Right ventricle myocardium inferior (tissue), 1 donor: ENCODE results near the gene CYP2F1. TPM values are rescaled to one million over a fixed set of nuclear protein-coding genes. Genes with fewer than 3 reads are reported as not detected.
"Not testable (repeated sequence)": the region's sequence is repeated elsewhere in the genome, so short reads cannot be mapped to it uniquely, and the experiment has no call there.

Experiments used
- ATAC-seq: fragments of 200-7000 bp; cut with Tn5 transposase; one replicate; pipeline ENCODE4 v1.9.1; 2020; ENCODE audit warnings: mild to moderate bottlenecking, moderate library complexity
- DNase-seq: peaks from one replicate; pipeline ENCODE4 v3.0.0; 2021; ENCODE audit errors: missing footprints
- intact Hi-C: fragments of 100-400 bp; cut with DNase I; formaldehyde crosslinking; loops from one replicate; pipeline ENCODE4 v1.11.0; 2022
- total RNA-seq: library from RNA; stranded (reverse); fragmentation: NEBNext Ultra II Directional; extraction: Animal tissue kit (Norgen Biotek cat#: 25700); gene quantifications from one replicate; pipeline ENCODE4 v1.2.1, GENCODE V29; 2021
- donor health status: DM: no; HTN: yes; CAD: no; lungs with severe emphysema.

Gene CYP2F1
- total RNA-seq, 1 donor from 2014 or later: not detected

- intact Hi-C loops: no loop called here
- ATAC-seq (no peak), DNase-seq (no peak)
Measured at GRCh38 chr19:41123716-41124294, 9.6 kb downstream of the CYP2F1 start.

GRCh38 chr19:41126765-41127203, 12.6 kb downstream of the CYP2F1 start:
- not testable (repeated sequence) for DNase-seq, ATAC-seq
- intact Hi-C loops: loop anchor here (1.0 kb wide), 1 partner anchor 18 kb away; no protein-coding TSS in a partner anchor

GRCh38 chr19:41127362-41127761, 13.1 kb downstream of the CYP2F1 start:
- intact Hi-C loops, DNase-seq, ATAC-seq: not testable (repeated sequence)

- intact Hi-C loops: not testable (repeated sequence)
- DNase-seq (peak; percentile 91), ATAC-seq (peak; percentile 90)
Measured at GRCh38 chr19:41127801-41128300, 13.6 kb downstream of the CYP2F1 start.

GRCh38 chr19:41128692-41129091, 14.5 kb downstream of the CYP2F1 start:
- ATAC-seq (no peak), DNase-seq (no peak)
- intact Hi-C loops: no loop called here

GRCh38 chr19:41131186-41131585, 17.0 kb downstream of the CYP2F1 start:
- intact Hi-C loops: loop anchor here (10.0 kb wide), 1 partner anchor 316 kb away; no protein-coding TSS in a partner anchor
- DNase-seq: no peak
- ATAC-seq: no peak

GRCh38 chr19:41133260-41133659, 19.0 kb downstream of the CYP2F1 start:
- intact Hi-C loops: loop anchor here (10.0 kb wide), 1 partner anchor 318 kb away; no protein-coding TSS in a partner anchor
- DNase-seq (no peak), ATAC-seq (no peak)

GRCh38 chr19:41134616-41135015, 20.4 kb downstream of the CYP2F1 start:
- intact Hi-C loops: loop anchor here (10.0 kb wide), 1 partner anchor 320 kb away; no protein-coding TSS in a partner anchor
- ATAC-seq (no peak), DNase-seq (no peak)

GRCh38 chr19:41135390-41136384, 21.5 kb downstream of the CYP2F1 start:
- peak; percentile 96 for ATAC-seq
- DNase-seq: peak; percentile 75
- intact Hi-C loops: loop anchor here (10.0 kb wide), 1 partner anchor 321 kb away; no protein-coding TSS in a partner anchor

- no peak for ATAC-seq
- DNase-seq: no peak
- intact Hi-C loops: loop anchor here (10.0 kb wide), 1 partner anchor 322 kb away; no protein-coding TSS in a partner anchor
Measured at GRCh38 chr19:41136636-41137455, 22.6 kb downstream of the CYP2F1 start.

GRCh38 chr19:41144403-41144802, 30.2 kb downstream of the CYP2F1 start:
- DNase-seq (peak; percentile 85), ATAC-seq (peak; percentile 56)
- intact Hi-C loops: loop anchor here (1.0 kb wide), 3 partner anchors 18 to 481 kb away; no protein-coding TSS in a partner anchor

GRCh38 chr19:41149831-41150230, 35.6 kb downstream of the CYP2F1 start:
- no peak for ATAC-seq
- intact Hi-C loops: no loop called here

GRCh38 chr19:41150986-41151385, 36.8 kb downstream of the CYP2F1 start:
- DNase-seq, ATAC-seq, intact Hi-C loops: not testable (repeated sequence)

More at GRCh38 chr19:41149831-41150230, 35.6 kb downstream of the CYP2F1 start:
- DNase-seq: no peak

- DNase-seq (no peak), ATAC-seq (no peak)
- intact Hi-C loops: no loop called here
Measured at GRCh38 chr19:41154060-41154459, 39.8 kb downstream of the CYP2F1 start.

- intact Hi-C loops: no loop called here
- no peak for ATAC-seq
Measured at GRCh38 chr19:41156207-41156606, 42.0 kb downstream of the CYP2F1 start.

GRCh38 chr19:41159881-41160280, 45.6 kb downstream of the CYP2F1 start:
- DNase-seq: no peak
- ATAC-seq: no peak
- intact Hi-C loops: no loop called here

More at GRCh38 chr19:41156207-41156606, 42.0 kb downstream of the CYP2F1 start:
- no peak for DNase-seq

- intact Hi-C loops: no loop called here
- DNase-seq (no peak), ATAC-seq (no peak)
Measured at GRCh38 chr19:41161903-41162302, 47.7 kb downstream of the CYP2F1 start.
